Loucy (cell line): ENCODE measurements around the gene PAPSS2.

Experiments used
- H2AFZ ChIP-seq: fragments of 200-600 bp; sonication (generic); 2 replicates; pipeline ENCODE4 v1.6.0; 2016; ENCODE audit warnings: antibody characterized with exemption, mild to moderate bottlenecking, low read length, moderate library complexity
- H3F3A ChIP-seq: fragments of 200-600 bp; 2 replicates; pipeline ENCODE4 v1.6.0; 2016; ENCODE audit warnings: antibody characterized with exemption, low read depth, mild to moderate bottlenecking
- H3K27me3 ChIP-seq: fragments of 200-600 bp; sonication (generic); 2 replicates; pipeline ENCODE4 v1.6.1; 2014; ENCODE audit warnings: low read length, mild to moderate bottlenecking; ENCODE audit not compliant: insufficient read depth, poor library complexity, severe bottlenecking
- H3K36me3 ChIP-seq: fragments of 200-600 bp; sonication (generic); 2 replicates; pipeline ENCODE4 v1.6.1; 2016; ENCODE audit warnings: low read length; ENCODE audit not compliant: insufficient read depth
- H3K4me1 ChIP-seq: fragments of 200-600 bp; sonication (generic); 2 replicates; pipeline ENCODE4 v1.5.1; 2014; ENCODE audit warnings: low read length, mild to moderate bottlenecking; ENCODE audit not compliant: insufficient read depth, poor library complexity, severe bottlenecking
- H3K4me2 ChIP-seq: fragments of 200-600 bp; sonication (generic); 2 replicates; pipeline ENCODE4 v1.6.0; 2014; ENCODE audit warnings: antibody characterized with exemption, low read length, low read depth, mild to moderate bottlenecking; ENCODE audit not compliant: poor library complexity, severe bottlenecking
- H3K4me3 ChIP-seq: fragments of 200-600 bp; sonication (generic); 2 replicates; pipeline ENCODE4 v1.5.1; 2014; ENCODE audit warnings: low read length, mild to moderate bottlenecking, mixed read lengths; ENCODE audit not compliant: poor library complexity, severe bottlenecking
- H3K79me2 ChIP-seq: fragments of 200-600 bp; sonication (generic); 2 replicates; pipeline ENCODE4 v1.6.1; 2014; ENCODE audit warnings: low read length; ENCODE audit not compliant: insufficient read depth
- H3K9ac ChIP-seq: fragments of 200-600 bp; sonication (generic); 2 replicates; pipeline ENCODE4 v1.6.0; 2014; ENCODE audit warnings: mild to moderate bottlenecking, low read depth, low read length, moderate library complexity; ENCODE audit not compliant: poor library complexity, severe bottlenecking
- H3K9me2 ChIP-seq: fragments of 200-600 bp; sonication (generic); replicated peaks from 2 replicates; pipeline ENCODE4 v1.6.1; 2016; ENCODE audit warnings: low read depth, low read length, mixed read lengths
- H3K9me3 ChIP-seq: fragments of 200-600 bp; sonication (generic); 2 replicates; pipeline ENCODE4 v1.6.1; 2014; ENCODE audit warnings: mild to moderate bottlenecking, antibody characterized with exemption, low read length, low read depth; ENCODE audit not compliant: insufficient read depth
- H4K20me1 ChIP-seq: fragments of 200-600 bp; sonication (generic); 2 replicates; pipeline ENCODE4 v1.6.0; 2014; ENCODE audit warnings: antibody characterized with exemption, low read length, mild to moderate bottlenecking; ENCODE audit not compliant: insufficient read depth, poor library complexity, severe bottlenecking
- CTCF ChIP-seq: fragments of 200-600 bp; sonication (generic); conservative IDR thresholded peaks from 2 replicates; pipeline ENCODE4 v1.5.1; 2014; ENCODE audit warnings: mild to moderate bottlenecking, antibody characterized with exemption, low read length
- EZH2phosphoT487 ChIP-seq: fragments of 200-600 bp; IDR thresholded peaks from 2 replicates; pipeline ENCODE4 v1.6.1; 2018; ENCODE audit warnings: antibody characterized with exemption, mild to moderate bottlenecking, moderate library complexity, borderline replicate concordance

The PAPSS2 gene

GRCh38 chr10:87707254-87707653 lies 47.6 kb downstream of the PAPSS2 start:
- no peaks in the 10 kb centered on the region for H3K9me3 ChIP-seq
- no peaks in the 10 kb centered on the region for H3K9me2 ChIP-seq
- H3K4me1 ChIP-seq: no peaks in the 10 kb centered on the region
- H4K20me1 ChIP-seq: no peaks in the 10 kb centered on the region
- H3K27me3 ChIP-seq: no peaks in the 10 kb centered on the region
- no peaks in the 10 kb centered on the region for H3K36me3 ChIP-seq
- no peaks in the 10 kb centered on the region for H3F3A ChIP-seq
- TF ChIP-seq CTCF: no peak
- no peak for TF ChIP-seq EZH2phosphoT487
- no peak overlapping the region for H2AFZ ChIP-seq
- no peak overlapping the region for H3K4me3 ChIP-seq
- no peak overlapping the region for H3K9ac ChIP-seq
- no peak overlapping the region for H3K4me2 ChIP-seq
- no peaks in the 10 kb centered on the region for H3K79me2 ChIP-seq

GRCh38 chr10:87712913-87713616 lies 53.4 kb downstream of the PAPSS2 start:
- Histone ChIP-seq H3K4me1 (peaks cover 7% of the 10 kb centered on the region), H4K20me1 (no peaks in the 10 kb centered on the region), H3F3A (no peaks in the 10 kb centered on the region), H3K9ac (no peak overlapping the region), H2AFZ (no peak overlapping the region), H3K9me3 (no peaks in the 10 kb centered on the region), H3K79me2 (no peaks in the 10 kb centered on the region), H3K27me3 (no peaks in the 10 kb centered on the region), H3K36me3 (no peaks in the 10 kb centered on the region), H3K4me3 (no peak overlapping the region), H3K4me2 (no peak overlapping the region), H3K9me2 (no peaks in the 10 kb centered on the region)
- no peak for TF ChIP-seq CTCF

DNA sequence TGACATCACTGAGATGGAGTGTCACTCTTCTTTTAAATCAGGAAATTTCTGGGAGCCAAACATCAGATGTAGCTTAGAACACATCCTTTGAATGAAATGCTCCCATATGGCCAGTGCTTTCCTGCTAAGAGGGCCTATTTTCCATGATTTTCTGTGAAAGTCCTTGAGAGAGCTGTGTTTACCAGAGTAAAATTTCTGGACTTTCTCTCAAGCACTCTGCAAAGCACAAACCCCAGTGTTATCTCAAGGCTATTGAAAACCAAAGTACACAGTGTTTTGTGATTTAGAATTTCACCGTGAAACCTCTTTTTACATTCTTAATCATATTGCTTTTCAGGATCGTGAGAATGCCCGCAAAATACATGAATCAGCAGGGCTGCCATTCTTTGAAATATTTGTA lies 54.0 kb downstream of the PAPSS2 start:
- no peaks in the 10 kb centered on the region for H3K79me2 ChIP-seq
- no peaks in the 10 kb centered on the region for H3K36me3 ChIP-seq
- peaks cover 12% of the 10 kb centered on the region for H3K4me1 ChIP-seq

More for the DNA sequence above, 54.0 kb downstream of the PAPSS2 start:
- H2AFZ ChIP-seq: no peak overlapping the region
- no peak overlapping the region for H3K4me2 ChIP-seq
- H3K4me3 ChIP-seq: no peak overlapping the region
- no peaks in the 10 kb centered on the region for H4K20me1 ChIP-seq
- H3K9me3 ChIP-seq: no peaks in the 10 kb centered on the region
- H3F3A ChIP-seq: no peaks in the 10 kb centered on the region
- no peaks in the 10 kb centered on the region for H3K27me3 ChIP-seq
- no peaks in the 10 kb centered on the region for H3K9me2 ChIP-seq
- H3K9ac ChIP-seq: no peak overlapping the region
- TF ChIP-seq CTCF (no peak), EZH2phosphoT487 (no peak)
